HG03442 (cell line): ENCODE measurements around the gene HMCES.
"Not testable (repeated sequence)": the region's sequence is repeated elsewhere in the genome, so short reads cannot be mapped to it uniquely, and the experiment has no call there.

Experiments used
- ATAC-seq: cut with Tn5 transposase; IDR thresholded peaks from one replicate; pipeline ENCODE4 v1.9.1; 2021; ENCODE audit warnings: mild to moderate bottlenecking, moderate library complexity; ENCODE audit not compliant: unreplicated experiment

HMCES gene

GRCh38 chr3:129278439-129278965 is at the start of gene HMCES:
Gene HMCES (plus strand): TSS chr3:129278870. CDS start chr3:129279733, 863 bp downstream.
- peak; percentile 47 for ATAC-seq

- ATAC-seq, result no peak
These were observed 49.6 kb upstream of the HMCES start for GRCh38 chr3:129228891-129229585.

- peak; percentile 39 for ATAC-seq
These were observed 48.2 kb upstream of the HMCES start for GRCh38 chr3:129230311-129231019.

GRCh38 chr3:129231331-129232119 is 47.1 kb upstream of the HMCES start:
- no peak for ATAC-seq

GRCh38 chr3:129233538-129233937 is 45.1 kb upstream of the HMCES start:
- peak; percentile 81 for ATAC-seq

- no peak for ATAC-seq
These were observed 44.2 kb upstream of the HMCES start for GRCh38 chr3:129234441-129234840.

GRCh38 chr3:129235344-129235917 is 43.2 kb upstream of the HMCES start:
- ATAC-seq, result no peak

- no peak for ATAC-seq
These were observed 39.5 kb upstream of the HMCES start for GRCh38 chr3:129238945-129239705.

- no peak for ATAC-seq
These were observed 38.7 kb upstream of the HMCES start for GRCh38 chr3:129239991-129240390.

GRCh38 chr3:129240436-129240835 is 38.2 kb upstream of the HMCES start:
- ATAC-seq, result no peak

- ATAC-seq, result no peak
These were observed 33.5 kb upstream of the HMCES start for GRCh38 chr3:129245141-129245540.

GRCh38 chr3:129245641-129246306 is 32.9 kb upstream of the HMCES start:
- not testable (repeated sequence) for ATAC-seq

GRCh38 chr3:129246636-129247035 is 32.0 kb upstream of the HMCES start:
- ATAC-seq, result no peak

GRCh38 chr3:129248286-129248979 is 30.2 kb upstream of the HMCES start:
- ATAC-seq, result no peak

GRCh38 chr3:129249284-129250065 is 29.2 kb upstream of the HMCES start, which contains the start of gene COPG1:
Gene COPG1 (plus strand): TSS chr3:129249606. CDS start chr3:129249710, 104 bp downstream.
- ATAC-seq, result peak; percentile 80

- no peak for ATAC-seq
These were observed 25.9 kb upstream of the HMCES start for GRCh38 chr3:129252748-129253147.

GRCh38 chr3:129254536-129255230 is 24.0 kb upstream of the HMCES start:
- no peak for ATAC-seq

GRCh38 chr3:129256270-129256669 is 22.4 kb upstream of the HMCES start:
- ATAC-seq, result no peak
